Heart left ventricle (tissue), 16 donors: ENCODE results near the gene PHETA2. TPM values are rescaled to one million over a fixed set of nuclear protein-coding genes. Genes with fewer than 3 reads are reported as not detected.

ENCODE experiments used
- ATAC-seq, 4 donors: fragments of 200-7000 bp; cut with Tn5 transposase; one replicate each; pipeline ENCODE4 v1.9.1; 2020 to 2022; ENCODE audit warnings: moderate library complexity in 4 of 4, mild to moderate bottlenecking in 3 of 4, moderate number of reproducible peaks in 1 of 4
- DNase-seq, 5 donors: peaks; one replicate each; pipeline ENCODE4 v3.0.0-alpha.2; 2020
- H3K27ac ChIP-seq, 12 donors: fragments of 200-600 bp; sonication (generic) in 4 of 12; one replicate each; pipeline versions ENCODE4 v1.5.0 to v1.8.0; 2016 to 2022; ENCODE audit warnings: mild to moderate bottlenecking in 2 of 12
- H3K27me3 ChIP-seq, 9 donors: fragments of 200-600 bp; sonication (generic) in 2 of 9; one replicate each; pipeline versions ENCODE4 v1.5.1 to v1.8.0; 2016 to 2022; ENCODE audit warnings: mild to moderate bottlenecking in 3 of 9
- H3K36me3 ChIP-seq, 9 donors: fragments of 200-600 bp; sonication (generic) in 2 of 9; one replicate each; pipeline versions ENCODE4 v1.5.0 to v1.8.0; 2018 to 2022; ENCODE audit warnings: mild to moderate bottlenecking in 2 of 9
- H3K4me1 ChIP-seq, 12 donors: fragments of 200-600 bp; sonication (generic) in 4 of 12; one replicate each; pipeline versions ENCODE4 v1.5.0 to v1.8.0; 2016 to 2022; ENCODE audit warnings: mild to moderate bottlenecking in 3 of 12
- H3K4me3 ChIP-seq, 12 donors: fragments of 200-600 bp; sonication (generic) in 4 of 12; one replicate each; pipeline versions ENCODE4 v1.5.0 to v1.8.0; 2017 to 2022; ENCODE audit warnings: mild to moderate bottlenecking in 9 of 12, moderate library complexity in 4 of 12
- H3K9me3 ChIP-seq, 12 donors: fragments of 200-600 bp; sonication (generic) in 4 of 12; one replicate each; pipeline versions ENCODE4 v1.5.0 to v1.8.0; 2016 to 2022; ENCODE audit warnings: mild to moderate bottlenecking in 1 of 12
- CTCF ChIP-seq, 12 donors: fragments of 200-600 bp; sonication (generic) in 4 of 12; IDR thresholded peaks; one replicate each; pipeline versions ENCODE4 v1.5.0 to v1.8.0; 2018 to 2022; ENCODE audit warnings: antibody characterized with exemption in 12 of 12, mild to moderate bottlenecking in 5 of 12
- POLR2A ChIP-seq, 2 donors: fragments of 450-650 bp; IDR thresholded peaks; one replicate each; pipeline ENCODE4 v1.6.1; 2017; ENCODE audit warnings: antibody characterized with exemption in 2 of 2, mild to moderate bottlenecking in 2 of 2, moderate library complexity in 2 of 2
- WGBS, 4 donors: extraction: QIAGEN DNeasy Blood & Tissue Kit in 2 of 4; methylation state at CpG; one replicate each; pipeline versions ENCODE4 v1.1.5 to v1.1.7; 2013 to 2018; 5-methylcytosine and 5-hydroxymethylcytosine counted together
- intact Hi-C, 10 donors: fragments of 100-400 bp; cut with DNase I; formaldehyde crosslinking; loops; one replicate each; pipeline versions ENCODE4 v1.11.1 to v1.14.2; 2022
- polyA plus RNA-seq, 2 donors: library from polyadenylated mRNA; stranded (reverse); fragments of 200-250 nt; gene quantifications; one replicate each; pipeline ENCODE4 v1.2.3, GENCODE V29; 2013
- total RNA-seq, 9 donors: library from RNA; depleted of rRNA in 2 of 9; stranded (reverse); fragments of >200 nt in 2 of 9; fragmentation: NEBNext Ultra II Directional in 3 of 9; extraction: Animal tissue kit (Norgen Biotek cat#: 25700) in 3 of 9; gene quantifications; one replicate each; pipeline versions ENCODE4 v1.1.0 to v1.2.4, GENCODE V29; 2016 to 2023
- donor health status: ischemic (EF 13 %, LVEDD 7.1; RV severe dilation, severe dysfunction).
- donor health status: healthy with polysubstance abuse.
- donor health status: DM: no; HTN: yes; CAD: no.
- donor health status: DM: no; HTN: no; CAD: no.
- donor health status: ischemic (EF 25% LVEDD 6.9; RV normal size, moderate dysfunction).
- donor health status: ischemic (EF 25% LVEDD 5.7; RV mildly dilated, moderate dysfunction).
- donor health status: healthy.
- donor health status: DM: yes; HTN: yes; CAD: no.
- donor health status: ischemic (EF 35%, LVEDD 5.7; RV mildly dilated, moderate dysfunction).
- donor health status: nonischemic (EF 11% LVEDD 7.7; RV severe dilation, severe dysfunction).
- donor health status: DM: yes; HTN: yes; CAD: no.
- donor health status: PGD.
- donor health status: ischemic (EF 29% LVEDD 5.4; RV normal size, mild dysfunction).
- donor health status: nonischemic (EF 23%, LVEDD 6.1; RV moderate dilation, normal function).

Gene PHETA2
- total and polyA plus RNA-seq, 11 donors = 1.8 to 6.9 (median 4.7) TPM

- TF ChIP-seq POLR2A (IDR thresholded peaks at IDR 0.05) (no peak), CTCF (IDR thresholded peaks at IDR 0.05) (no peak)
- H3K27me3 ChIP-seq = no peaks in the 10 kb centered on the region
- ATAC-seq (no peak), DNase-seq (no peak)
- no peak overlapping the region for H3K27ac ChIP-seq
- no peak overlapping the region for H3K4me3 ChIP-seq
- intact Hi-C loops = loop anchor here in 1 of 10 donors (10.0 kb wide), 1 partner anchor 56 kb away; no protein-coding TSS in a partner anchor
- 90 to 97% (median 95%) methylated on average over 7 of the region's 7 CpGs for WGBS, 4 donors
- peaks cover 0 to 75% (median 51%) of the 10 kb centered on the region in 9 donors for H3K36me3 ChIP-seq
- H3K9me3 ChIP-seq = peaks cover 0 to 16% (median 11%) of the 10 kb centered on the region in 12 donors
- H3K4me1 ChIP-seq = no peaks in the 10 kb centered on the region
These were observed 13.0 kb upstream of the PHETA2 start for GRCh38 chr22:42061041-42061440.

DNA sequence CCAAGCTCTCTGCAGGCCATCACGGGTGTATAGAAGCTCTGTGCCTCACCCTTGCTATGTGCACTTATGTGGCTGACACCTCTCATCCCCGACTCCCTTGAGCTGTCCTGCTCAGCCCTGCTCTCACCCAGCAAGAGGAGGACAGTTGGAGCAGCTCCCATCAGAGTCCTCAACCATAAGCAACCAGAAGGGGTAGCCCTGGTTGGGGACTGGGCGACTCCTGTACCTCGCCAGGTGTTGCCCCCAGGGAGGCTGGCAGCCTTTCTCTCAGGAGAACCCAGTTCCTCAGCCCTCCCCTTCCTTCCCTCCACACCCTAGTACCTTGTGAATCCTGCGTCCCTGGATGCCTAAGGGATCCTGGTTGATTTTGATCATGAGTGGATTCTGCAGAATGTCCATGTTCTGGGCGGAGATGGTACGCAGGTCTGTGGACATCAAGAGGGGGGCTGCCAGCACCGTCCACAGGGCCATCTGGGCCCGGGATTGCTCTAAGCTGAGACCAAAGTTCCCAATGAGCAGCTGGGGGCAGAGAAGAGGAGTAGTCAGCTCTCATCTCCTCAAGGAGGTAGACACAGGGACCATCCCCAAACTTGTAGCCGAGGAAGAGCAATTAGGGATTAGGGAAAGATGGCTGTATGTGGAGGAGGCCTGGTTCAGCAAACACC is 11.4 kb upstream of the PHETA2 start:
- intact Hi-C loops = loop anchor here in 1 of 10 donors (10.0 kb wide), 1 partner anchor 58 kb away; no protein-coding TSS in a partner anchor
- no peak overlapping the region for H3K4me3 ChIP-seq
- H3K27ac ChIP-seq = no peak overlapping the region
- H3K36me3 ChIP-seq = peaks cover 0 to 91% (median 62%) of the 10 kb centered on the region in 9 donors
- peaks cover 0 to under 1% (median 0%) of the 10 kb centered on the region in 12 donors for H3K9me3 ChIP-seq
- H3K4me1 ChIP-seq = no peaks in the 10 kb centered on the region
- TF ChIP-seq CTCF (IDR thresholded peaks at IDR 0.05) (no peak), POLR2A (IDR thresholded peaks at IDR 0.05) (no peak)
- ATAC-seq = no peak
- no peaks in the 10 kb centered on the region for H3K27me3 ChIP-seq
- no peak for DNase-seq
- WGBS, 4 donors = 92 to 99% (median 96%) methylated on average over 6 to 10 of the region's 10 CpGs

DNA sequence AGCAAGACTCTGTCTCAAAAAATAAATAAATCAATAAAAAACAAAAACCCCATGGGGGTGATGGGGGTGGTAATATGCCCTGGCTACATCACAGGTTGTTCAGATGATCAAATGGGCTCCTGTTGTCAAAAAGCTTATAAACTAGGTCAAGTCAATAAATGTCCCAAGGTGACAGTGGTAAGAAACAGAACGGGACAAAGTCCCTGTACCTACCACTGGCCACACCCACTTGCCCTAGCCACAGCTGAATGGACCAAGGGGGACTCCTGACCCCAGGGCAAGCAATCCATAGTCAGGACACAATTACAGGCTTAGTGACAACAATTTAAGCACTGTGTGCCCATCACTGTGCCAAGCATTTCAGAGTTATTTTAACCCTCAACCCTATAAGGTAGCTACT is 9.4 kb upstream of the PHETA2 start:
- ATAC-seq (no peak), DNase-seq (no peak)
- H3K9me3 ChIP-seq = no peaks in the 10 kb centered on the region
- intact Hi-C loops = loop anchor here in 1 of 10 donors (10.0 kb wide), 1 partner anchor 60 kb away; no protein-coding TSS in a partner anchor
- no peak for TF ChIP-seq CTCF (IDR thresholded peaks at IDR 0.05)
- peaks cover 0 to 14% (median 1%) of the 10 kb centered on the region in 12 donors for H3K4me1 ChIP-seq
- H3K27ac ChIP-seq = no peak overlapping the region
- H3K36me3 ChIP-seq = peaks cover 0 to 92% (median 60%) of the 10 kb centered on the region in 9 donors
- 90 to 100% (median 92%) methylated on average over 1 of the region's 1 CpG for WGBS, 4 donors
- H3K27me3 ChIP-seq = no peaks in the 10 kb centered on the region
- no peak overlapping the region for H3K4me3 ChIP-seq

DNA sequence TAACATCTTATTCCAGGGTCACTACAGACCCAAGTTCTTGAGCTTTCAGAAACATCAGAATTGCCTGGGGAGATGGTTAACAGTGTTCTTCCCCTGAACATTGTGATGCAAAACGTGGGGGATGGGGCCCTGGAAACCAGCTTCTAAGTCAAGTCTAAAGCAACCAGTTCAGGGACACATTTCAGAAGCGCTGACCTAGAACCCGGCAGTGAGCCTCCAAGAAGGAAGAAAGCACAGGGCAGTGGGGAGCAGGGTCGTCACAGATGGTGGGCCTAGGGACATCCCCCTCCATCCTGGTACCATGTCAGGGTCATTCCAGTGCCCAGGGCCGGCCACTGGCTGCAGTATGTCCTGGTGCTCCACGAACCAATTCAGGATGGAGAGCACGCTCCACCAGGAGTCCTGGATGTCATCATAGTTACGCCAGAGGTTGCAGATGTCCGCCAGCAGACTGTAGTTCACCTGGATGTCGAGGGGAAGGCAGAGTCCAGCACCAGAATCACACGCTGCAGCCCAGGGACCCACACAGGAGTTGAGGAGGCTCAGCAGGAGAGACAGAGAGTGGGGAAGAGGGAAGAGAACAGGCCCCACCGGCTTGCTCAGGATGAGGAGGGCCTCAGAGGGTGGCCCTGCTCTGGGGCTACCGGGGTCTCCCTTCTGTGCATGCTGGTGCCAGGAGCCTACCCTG is 8.5 kb upstream of the PHETA2 start:
- 83 to 92% (median 88%) methylated on average over 12 to 13 of the region's 13 CpGs for WGBS, 4 donors
- Histone ChIP-seq H3K27ac (no peak overlapping the region), H3K27me3 (no peaks in the 10 kb centered on the region), H3K4me1 (peaks cover 0 to 19% (median 7%) of the 10 kb centered on the region in 12 donors), H3K9me3 (no peaks in the 10 kb centered on the region), H3K4me3 (no peak overlapping the region), H3K36me3 (peaks cover 0 to 82% (median 50%) of the 10 kb centered on the region in 9 donors)
- intact Hi-C loops = loop anchor here in 1 of 10 donors (10.0 kb wide), 1 partner anchor 61 kb away; no protein-coding TSS in a partner anchor
- no peak for DNase-seq
- ATAC-seq = no peak
- TF ChIP-seq POLR2A (IDR thresholded peaks at IDR 0.05) = no peak
